Measurements from ENCODE around the gene CLCN6.
A peak's percentile ranks its signal among the peaks of the same experiment; 100 is the strongest.

Gene CLCN6

DNA sequence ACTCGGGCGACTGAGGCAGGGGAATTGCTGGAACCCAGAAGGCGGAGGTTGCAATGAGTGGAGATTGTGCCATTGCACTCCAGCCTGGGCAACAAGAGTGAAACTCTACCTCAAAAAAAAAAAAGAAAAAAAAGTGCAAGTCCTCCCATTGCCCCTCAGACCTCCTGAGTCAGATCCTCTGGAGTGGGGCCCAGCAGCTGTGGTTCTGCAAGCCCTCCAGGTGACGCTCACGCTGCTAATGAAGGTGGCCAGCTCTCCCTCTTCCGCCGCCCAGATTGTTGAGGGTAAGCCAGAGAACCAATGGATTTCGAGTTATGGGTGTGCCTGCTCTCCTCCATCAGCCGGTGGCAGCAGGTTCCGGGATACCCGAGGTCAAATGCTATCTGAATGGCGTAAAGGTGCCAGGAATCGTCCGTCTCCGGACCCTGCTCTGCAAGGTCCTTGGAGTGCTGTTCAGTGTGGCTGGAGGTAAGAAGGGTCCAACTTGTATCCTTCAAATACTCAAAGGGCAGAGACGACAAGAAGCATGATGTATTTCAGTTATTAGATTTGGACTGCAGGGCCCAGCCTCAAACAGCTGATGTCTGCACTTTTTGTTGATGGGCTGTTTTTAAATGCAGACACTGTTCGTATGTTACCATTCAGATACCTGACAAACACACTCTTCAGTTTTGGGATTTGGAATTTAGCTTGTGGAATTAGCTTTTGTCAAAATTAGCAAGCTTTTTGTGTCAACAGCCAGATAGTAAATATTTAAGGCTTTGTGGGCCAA is 17.6 kb downstream of the CLCN6 start:
- DNase-seq (ENCODE audit: low read depth in 2 of 3, low spot score in 2 of 3): no peak

DNA sequence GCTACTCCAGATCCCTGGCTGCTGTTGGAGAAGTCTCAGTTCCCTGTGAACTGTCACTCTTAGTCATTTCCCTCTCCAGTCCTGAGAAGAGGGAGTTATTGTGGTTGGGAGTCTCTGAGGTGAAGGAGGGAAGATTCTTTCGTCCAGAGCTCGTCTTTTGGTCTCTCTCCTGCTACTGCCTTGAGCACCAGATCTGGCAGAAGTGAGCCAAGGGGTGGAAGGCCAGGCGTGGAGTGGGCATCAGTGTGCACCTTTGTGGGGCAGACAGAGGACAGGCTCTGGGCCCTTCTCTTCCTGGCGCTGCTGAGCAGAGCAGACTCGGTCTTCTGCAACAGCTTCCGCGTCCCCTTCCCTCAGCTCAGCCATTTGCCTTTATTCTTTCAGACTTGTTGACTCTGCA is 19.1 kb downstream of the CLCN6 start:
- no peak for DNase-seq (ENCODE audit: low read depth in 2 of 3, low spot score in 2 of 3)

DNA sequence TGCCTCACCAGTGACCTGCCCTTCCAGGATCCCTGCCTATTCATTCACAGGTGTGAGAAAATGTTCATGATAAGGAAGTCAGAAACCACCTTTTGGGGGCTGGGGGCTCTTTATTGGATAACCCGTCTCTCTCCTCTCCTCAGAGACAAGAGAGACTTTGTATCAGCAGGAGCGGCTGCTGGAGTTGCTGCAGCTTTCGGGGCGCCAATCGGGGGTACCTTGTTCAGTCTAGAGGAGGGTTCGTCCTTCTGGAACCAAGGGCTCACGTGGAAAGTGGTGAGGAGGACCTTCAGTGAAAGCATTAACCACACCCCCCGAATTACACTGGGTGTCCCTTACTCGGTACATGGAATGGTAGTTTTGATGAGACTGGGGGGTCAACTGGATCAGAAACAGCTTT is 21.0 kb downstream of the CLCN6 start:
- no peak for DNase-seq (ENCODE audit: low read depth in 2 of 3, low spot score in 2 of 3)

DNA sequence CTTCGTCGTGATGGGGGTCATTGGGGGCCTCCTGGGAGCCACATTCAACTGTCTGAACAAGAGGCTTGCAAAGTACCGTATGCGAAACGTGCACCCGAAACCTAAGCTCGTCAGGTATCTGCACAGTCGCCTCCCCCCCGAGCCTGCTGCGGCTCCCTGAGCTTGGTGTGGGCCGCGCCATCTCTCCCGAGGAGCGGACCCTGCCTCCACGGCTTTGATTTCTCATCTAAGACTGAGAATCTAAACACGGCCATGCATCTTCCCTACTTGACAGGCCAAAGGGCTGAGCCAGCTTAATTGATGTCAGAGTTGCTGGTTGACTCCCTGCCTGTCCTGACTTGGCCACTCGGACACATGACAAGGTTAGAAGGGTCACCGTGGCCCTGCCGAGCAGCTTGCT is 22.5 kb downstream of the CLCN6 start:
- DNase-seq (ENCODE audit: low read depth in 2 of 3, low spot score in 2 of 3): no peak

DNA sequence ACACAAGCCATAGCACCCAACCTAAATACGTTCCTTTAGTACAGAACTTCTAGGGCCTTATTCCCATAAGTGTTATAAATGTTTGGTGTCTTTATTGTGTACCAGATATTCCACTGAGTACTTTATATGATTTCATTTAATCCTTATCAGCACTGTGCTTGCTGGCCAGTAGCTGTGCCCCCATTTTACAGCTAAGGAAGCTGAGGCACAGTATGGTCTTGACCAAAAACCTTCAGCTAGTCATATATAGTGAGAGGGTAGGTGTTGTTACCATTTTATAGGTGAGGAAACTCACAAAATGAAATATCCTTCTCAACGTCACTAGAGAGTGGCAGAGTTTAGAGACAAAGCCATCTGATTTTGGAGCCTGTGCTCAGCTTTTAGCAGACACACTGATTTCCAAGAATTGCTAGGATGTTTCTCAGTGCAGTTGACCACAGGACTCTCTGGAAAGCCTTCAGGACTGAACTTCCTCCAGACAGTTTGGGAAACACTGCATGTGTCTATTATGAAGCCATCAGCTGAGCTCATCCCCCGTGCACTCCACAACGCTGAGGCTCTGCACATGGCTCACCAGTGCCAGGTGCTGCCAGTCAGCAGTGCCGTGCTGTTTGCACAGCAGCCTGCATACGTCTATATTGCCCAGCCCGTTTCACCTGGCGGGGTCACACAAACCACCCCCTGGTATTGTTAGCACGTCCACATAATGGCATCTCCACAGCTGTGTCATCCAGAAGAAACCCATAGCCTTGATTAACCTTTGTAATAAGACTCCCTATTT is 26.1 kb downstream of the CLCN6 start:
- no peak for DNase-seq (ENCODE audit: low read depth in 2 of 3, low spot score in 2 of 3)

DNA sequence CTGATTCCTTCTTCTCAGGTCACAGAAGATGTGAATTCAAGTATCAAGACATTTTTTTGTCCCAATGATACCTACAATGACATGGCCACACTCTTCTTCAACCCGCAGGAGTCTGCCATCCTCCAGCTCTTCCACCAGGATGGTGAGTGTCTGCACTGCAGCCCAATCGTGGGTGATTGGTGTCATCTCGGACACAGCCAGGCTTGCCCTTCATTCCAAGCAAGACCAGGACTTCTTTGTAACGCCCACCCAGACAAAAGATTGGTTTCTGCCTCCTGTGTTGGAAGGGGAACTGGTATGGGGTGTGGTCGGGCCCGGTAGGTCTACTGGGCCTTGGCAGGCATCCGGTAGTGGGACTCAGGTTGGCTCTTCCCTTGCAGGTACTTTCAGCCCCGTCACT is 27.5 kb downstream of the CLCN6 start:
- DNase-seq (ENCODE audit: low read depth in 2 of 3, low spot score in 2 of 3): no peak

DNA sequence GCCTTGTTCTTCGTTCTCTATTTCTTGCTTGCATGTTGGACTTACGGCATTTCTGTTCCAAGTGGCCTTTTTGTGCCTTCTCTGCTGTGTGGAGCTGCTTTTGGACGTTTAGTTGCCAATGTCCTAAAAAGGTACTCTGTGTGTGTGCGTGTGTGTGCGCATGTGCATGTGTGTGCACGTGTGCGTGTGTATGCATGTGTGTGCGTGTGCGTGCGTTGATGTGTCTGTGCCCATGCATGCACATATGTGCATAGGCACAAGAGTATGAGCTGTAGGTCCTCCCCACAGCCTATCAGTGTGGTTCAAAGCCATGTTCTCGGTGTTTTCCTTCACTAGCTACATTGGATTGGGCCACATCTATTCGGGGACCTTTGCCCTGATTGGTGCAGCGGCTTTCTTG is 27.9 kb downstream of the CLCN6 start:
- DNase-seq (ENCODE audit: low read depth in 2 of 3, low spot score in 2 of 3): no peak

DNA sequence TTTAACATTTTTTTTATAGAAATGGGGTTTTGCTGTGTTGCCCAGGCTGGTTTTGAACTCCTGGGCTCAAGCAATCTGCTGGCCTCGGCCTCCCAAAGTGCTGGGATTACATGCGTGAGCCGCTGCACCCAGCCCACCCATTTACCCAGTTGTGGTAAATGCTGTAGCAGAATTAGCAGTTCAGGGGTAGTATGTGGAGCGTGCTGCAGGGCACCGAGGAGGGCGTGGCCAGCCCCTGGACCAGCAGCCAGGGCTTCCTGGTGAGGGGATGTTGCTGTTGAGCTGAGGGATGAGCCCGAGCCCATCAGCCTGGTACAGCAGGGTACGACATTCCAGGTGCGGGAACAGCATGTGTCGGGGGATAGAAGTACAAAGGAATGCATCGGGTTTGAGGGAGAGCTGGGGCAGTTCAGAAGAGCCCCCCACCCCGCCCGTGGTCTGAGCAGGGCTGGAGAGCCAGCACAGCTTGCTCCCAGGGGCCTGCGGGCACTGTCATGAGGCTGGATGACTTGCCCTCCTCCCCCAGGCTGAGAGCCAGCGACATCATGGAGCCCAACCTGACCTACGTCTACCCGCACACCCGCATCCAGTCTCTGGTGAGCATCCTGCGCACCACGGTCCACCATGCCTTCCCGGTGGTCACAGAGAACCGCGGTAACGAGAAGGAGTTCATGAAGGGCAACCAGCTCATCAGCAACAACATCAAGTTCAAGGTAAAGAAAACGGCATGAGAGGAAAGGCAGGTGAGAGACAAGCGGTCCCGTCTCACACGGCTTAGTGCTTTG is 29.6 kb downstream of the CLCN6 start:
- no peak for DNase-seq (ENCODE audit: low read depth in 2 of 3, low spot score in 2 of 3)

DNA sequence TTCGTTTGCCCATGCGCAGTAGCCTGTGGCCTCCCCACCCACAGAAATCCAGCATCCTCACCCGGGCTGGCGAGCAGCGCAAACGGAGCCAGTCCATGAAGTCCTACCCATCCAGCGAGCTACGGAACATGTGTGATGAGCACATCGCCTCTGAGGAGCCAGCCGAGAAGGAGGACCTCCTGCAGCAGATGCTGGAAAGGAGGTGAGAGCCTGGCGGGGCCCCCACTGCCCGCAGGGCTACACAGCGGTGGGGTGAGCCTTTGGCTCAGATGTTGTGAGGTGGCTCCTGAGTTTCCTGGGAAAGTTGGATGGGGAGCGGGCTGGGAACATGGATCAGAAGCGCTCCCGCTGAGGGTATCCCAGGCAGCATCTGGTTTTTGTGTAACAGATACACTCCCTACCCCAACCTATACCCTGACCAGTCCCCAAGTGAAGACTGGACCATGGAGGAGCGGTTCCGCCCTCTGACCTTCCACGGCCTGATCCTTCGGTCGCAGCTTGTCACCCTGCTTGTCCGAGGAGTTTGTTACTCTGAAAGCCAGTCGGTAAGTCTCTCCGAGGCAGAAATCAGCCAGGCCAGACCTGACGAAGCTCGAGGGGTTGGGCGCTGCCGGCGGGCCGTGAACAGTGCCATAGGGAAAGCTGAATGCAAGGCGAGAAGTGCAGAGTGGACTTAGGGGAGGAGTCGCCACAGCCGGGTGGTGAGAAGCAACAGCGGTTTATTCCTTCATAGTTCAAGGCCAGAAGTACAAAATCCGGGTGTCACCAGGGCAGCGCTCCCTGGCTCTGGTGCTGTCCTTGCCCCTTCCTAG is 31.2 kb downstream of the CLCN6 start:
- DNase-seq (ENCODE audit: low read depth in 2 of 3, low spot score in 2 of 3): no peak

DNA sequence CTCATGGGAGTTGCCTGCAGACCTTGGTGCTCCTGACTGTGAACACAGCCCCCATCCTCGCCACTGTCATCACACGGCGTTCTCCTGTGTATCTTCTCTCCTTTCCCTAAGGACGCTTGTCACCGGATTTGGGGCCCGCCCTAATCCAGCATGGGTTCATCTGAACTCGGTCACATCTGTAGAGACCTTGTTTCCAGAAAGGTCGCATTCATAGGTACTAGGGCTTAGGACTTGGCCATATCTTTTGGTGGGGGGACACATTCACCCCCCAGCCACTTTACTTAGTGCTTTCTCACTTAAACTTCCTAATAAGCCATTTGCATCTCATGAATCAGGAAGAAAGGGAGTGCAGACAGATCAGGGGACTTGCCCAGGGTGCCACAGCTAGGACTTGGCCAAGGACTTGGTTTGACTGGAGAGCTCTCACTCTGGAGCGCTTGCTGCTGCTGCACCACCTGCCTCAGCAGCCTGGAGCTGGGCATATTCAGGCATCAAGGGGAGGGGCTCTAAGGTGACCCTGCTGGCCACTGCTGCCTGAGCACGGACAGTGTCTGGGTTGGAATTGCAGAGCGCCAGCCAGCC is 31.9 kb downstream of the CLCN6 start:
- DNase-seq (ENCODE audit: low read depth in 2 of 3, low spot score in 2 of 3): no peak

DNA sequence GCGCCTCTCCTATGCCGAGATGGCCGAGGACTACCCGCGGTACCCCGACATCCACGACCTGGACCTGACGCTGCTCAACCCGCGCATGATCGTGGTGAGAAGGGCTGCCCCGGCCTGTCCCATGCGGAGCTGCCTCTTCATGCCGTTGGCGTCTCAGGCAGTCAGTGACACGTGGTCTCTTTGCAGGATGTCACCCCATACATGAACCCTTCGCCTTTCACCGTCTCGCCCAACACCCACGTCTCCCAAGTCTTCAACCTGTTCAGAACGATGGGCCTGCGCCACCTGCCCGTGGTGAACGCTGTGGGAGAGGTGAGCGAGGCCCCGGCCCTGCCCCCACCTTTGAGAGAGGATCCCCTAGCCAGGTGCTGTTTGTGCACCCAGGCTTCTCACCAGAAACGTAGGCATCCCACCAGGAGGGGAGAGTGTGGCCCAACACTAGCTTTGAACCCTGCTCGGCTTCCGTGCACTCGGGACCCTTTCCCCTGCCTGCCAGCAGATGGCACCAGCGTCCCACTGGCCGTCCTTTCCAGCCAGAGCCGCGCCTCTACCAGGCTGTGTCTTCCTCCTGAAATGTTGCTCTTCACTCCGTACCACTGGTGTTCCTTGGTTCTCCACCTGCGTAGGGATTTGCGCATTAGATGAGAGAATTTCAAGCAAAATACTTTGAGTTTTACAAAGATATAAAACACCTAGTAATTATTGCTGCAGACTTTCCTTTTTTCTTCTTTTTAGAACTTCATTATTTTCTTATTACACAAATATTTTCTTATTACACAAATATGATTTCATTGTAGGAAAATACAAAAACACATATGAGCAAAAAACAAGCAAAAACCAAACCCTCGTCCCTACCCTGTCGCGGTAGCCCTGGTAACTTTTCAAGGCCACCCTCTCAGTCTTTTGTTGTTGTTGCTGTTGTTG is 32.6 kb downstream of the CLCN6 start:
- DNase-seq (ENCODE audit: low read depth in 2 of 3, low spot score in 2 of 3): peak; percentile 29 to 57 (median 55)

DNA sequence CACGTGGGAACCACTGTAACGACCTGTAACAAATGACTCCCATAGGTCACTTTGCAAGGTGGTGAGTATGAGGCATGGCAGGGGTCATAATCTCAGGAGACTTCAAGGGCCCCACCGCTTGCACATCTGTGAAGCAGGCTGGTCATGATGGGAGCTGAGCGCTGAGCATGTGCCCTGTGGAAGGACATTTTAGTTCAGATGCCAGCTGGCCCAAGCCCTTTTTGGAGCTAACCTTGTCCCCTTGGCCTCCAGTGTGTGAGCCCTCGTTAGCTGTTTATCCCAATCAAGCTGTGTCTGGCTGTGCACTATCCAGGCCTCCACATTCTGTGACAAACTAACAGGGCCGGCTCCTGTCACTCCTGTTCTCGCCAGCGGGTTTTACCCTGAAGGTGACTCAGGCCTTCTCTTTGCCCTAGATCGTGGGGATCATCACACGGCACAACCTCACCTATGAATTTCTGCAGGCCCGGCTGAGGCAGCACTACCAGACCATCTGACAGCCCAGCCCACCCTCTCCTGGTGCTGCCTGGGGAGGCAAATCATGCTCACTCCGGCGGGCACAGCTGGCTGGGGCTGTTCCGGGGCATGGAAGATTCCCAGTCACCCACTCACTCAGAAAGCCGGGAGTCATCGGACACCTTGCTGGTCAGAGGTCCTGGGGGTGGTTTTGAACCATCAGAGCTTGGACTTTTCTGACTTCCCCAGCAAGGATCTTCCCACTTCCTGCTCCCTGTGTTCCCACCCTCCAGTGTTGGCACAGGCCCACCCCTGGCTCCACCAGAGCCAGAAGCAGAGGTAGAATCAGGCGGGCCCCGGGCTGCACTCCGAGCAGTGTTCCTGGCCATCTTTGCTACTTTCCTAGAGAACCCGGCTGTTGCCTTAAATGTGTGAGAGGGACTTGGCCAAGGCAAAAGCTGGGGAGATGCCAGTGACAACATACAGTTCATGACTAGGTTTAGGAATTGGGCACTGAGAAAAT is 34.0 kb downstream of the CLCN6 start:
- no peak for DNase-seq (ENCODE audit: low read depth in 2 of 3, low spot score in 2 of 3)

DNA sequence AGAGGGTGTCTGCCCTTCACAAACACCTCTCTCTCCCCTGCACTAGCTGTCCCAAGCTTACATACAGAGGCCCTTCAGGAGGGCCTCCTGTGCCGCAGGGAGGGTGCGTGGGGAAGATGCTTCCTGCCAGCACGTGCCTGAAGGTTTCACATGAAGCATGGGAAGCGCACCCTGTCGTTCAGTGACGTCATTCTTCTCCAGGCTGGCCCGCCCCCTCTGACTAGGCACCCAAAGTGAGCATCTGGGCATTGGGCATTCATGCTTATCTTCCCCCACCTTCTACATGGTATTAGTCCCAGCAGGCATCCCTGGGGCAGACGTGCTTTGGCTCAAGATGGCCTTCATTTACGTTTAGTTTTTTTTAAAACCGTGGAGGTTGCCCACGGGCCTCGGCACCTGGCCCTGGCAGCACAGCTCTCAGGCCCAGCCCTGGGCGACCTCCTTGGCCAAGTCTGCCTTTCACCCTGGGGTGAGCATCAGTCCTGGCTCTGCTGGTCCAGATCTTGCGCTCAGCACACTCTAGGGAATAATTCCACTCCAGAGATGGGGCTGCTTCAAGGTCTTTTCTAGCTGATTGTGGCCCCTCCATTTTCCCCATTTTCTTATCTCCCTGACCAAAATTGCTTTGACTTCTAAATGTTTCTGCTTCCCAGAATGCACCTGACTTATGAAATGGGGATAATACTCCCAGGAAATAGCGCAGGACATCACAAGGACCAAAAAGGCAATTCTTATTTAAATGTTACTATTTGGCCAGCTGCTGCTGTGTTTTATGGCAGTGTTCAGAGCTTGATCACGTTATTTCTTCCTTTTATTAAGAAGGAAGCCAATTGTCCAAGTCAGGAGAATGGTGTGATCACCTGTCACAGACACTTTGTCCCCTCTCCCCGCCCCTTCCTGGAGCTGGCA is 35.5 kb downstream of the CLCN6 start:
- no peak for DNase-seq (ENCODE audit: low read depth in 2 of 3, low spot score in 2 of 3)

DNA sequence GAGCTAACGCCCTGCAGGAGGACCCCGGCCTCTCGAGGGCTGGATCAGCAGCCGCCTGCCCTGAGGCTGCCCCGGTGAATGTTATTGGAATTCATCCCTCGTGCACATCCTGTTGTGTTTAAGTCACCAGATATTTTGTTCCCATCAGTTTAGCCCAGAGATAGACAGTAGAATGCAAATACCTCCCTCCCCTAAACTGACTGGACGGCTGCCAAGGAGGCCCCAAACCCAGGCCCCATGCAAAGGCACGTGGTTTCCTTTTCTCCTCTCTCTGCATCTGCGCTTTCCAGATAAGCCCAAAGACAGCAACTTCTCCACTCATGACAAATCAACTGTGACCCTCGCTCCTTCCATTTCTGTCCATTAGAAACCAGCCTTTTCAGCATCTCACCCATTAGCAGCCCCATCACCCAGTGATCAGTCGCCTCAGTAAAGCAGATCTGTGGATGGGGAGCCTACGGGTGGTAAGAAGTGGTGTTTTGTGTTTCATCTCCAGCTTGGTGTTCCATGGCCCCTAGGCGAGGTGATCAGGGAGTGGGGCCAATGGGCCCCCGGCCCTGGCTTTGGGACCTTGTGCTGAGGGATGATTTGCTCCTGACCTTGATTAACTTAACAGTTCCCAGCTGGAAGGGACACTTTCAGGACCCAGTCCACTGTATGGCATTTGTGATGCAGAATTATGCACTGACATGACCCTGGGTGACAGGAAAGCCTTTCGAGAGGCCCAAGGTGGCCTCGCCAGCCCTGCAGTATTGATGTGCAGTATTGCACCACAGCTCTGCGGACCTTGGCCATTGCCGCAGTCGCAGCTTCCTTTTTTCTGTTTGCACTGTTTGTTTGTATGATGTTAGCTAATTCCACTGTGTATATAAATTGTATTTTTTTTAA is 36.4 kb downstream of the CLCN6 start:
- no peak for DNase-seq (ENCODE audit: low read depth in 2 of 3, low spot score in 2 of 3)

DNA sequence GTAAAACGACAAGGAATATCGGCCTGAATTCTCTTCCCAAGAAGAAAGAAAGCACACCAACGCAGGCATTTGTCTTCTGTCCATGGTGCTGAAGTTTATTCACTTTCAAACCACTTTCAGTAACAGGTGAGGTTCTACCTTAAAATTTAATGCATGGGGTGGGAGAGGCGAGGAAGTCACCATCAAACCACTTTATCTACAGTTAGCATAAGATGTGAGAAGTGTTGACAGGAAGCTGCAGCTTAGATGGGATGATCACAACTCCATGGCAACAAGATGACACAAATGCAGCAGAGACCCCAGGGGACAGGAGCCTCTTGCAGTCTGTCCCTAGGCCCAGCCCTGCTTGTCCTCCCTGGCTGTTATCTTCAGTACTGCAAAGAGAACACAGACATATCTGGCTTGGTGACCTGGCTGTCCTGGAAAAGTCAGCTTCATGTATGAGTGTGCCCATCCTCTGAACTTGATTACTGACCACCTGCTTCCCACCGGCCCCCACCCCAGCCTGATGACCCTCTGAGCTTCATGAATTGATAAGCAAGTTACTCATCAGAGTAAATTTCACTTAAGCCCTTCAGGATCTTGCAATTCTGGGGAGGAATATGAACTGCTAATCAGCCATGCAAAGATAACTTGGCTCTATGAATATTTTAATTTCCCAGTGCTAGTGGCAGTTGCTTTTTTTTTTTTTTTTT is 39.8 kb downstream of the CLCN6 start:
- no peak for DNase-seq (ENCODE audit: low read depth in 2 of 3, low spot score in 2 of 3)

Data from activated CD8-positive, alpha-beta memory T cell treated with anti-CD3 and anti-CD28 coated beads for 48 hours (primary cell).